Subcutaneous abdominal adipose tissue (tissue), 5 donors: ENCODE data around the gene SLC46A1.

Experiments
- H3K27ac ChIP-seq: one replicate; pipeline ENCODE4 v1.7.0; 2013; ENCODE audit warnings: low read depth, mild to moderate bottlenecking, inconsistent platforms, low read length, moderate library complexity
- H3K27me3 ChIP-seq, 5 donors: one replicate each; pipeline ENCODE4 v1.7.0; 2013; ENCODE audit warnings: low read length in 5 of 5, inconsistent platforms in 1 of 5; ENCODE audit not compliant: control insufficient read depth in 5 of 5, insufficient read depth in 4 of 5
- H3K36me3 ChIP-seq, 5 donors: one replicate each; pipeline ENCODE4 v1.7.0; 2013; ENCODE audit warnings: low read length in 5 of 5; ENCODE audit not compliant: control insufficient read depth in 5 of 5, insufficient read depth in 5 of 5
- H3K4me1 ChIP-seq, 5 donors: one replicate each; pipeline ENCODE4 v1.7.0; 2013; ENCODE audit warnings: low read length in 5 of 5, mild to moderate bottlenecking in 3 of 5, moderate library complexity in 1 of 5; ENCODE audit not compliant: control insufficient read depth in 5 of 5, insufficient read depth in 5 of 5
- H3K4me3 ChIP-seq, 5 donors: one replicate each; pipeline ENCODE4 v1.7.0; 2013; ENCODE audit warnings: low read length in 5 of 5, low read depth in 1 of 5
- H3K9ac ChIP-seq, 5 donors: one replicate each; pipeline ENCODE4 v1.7.0; 2013; ENCODE audit warnings: low read length in 5 of 5, mild to moderate bottlenecking in 4 of 5, moderate library complexity in 3 of 5
- H3K9me3 ChIP-seq, 5 donors: one replicate each; pipeline ENCODE4 v1.7.0; 2013; ENCODE audit warnings: low read length in 5 of 5; ENCODE audit not compliant: control insufficient read depth in 5 of 5
- donor health status: healthy.
- donor health status: healthy.
- donor health status: healthy.
- donor health status: healthy.
- donor health status: healthy.

SLC46A1 gene

DNA sequence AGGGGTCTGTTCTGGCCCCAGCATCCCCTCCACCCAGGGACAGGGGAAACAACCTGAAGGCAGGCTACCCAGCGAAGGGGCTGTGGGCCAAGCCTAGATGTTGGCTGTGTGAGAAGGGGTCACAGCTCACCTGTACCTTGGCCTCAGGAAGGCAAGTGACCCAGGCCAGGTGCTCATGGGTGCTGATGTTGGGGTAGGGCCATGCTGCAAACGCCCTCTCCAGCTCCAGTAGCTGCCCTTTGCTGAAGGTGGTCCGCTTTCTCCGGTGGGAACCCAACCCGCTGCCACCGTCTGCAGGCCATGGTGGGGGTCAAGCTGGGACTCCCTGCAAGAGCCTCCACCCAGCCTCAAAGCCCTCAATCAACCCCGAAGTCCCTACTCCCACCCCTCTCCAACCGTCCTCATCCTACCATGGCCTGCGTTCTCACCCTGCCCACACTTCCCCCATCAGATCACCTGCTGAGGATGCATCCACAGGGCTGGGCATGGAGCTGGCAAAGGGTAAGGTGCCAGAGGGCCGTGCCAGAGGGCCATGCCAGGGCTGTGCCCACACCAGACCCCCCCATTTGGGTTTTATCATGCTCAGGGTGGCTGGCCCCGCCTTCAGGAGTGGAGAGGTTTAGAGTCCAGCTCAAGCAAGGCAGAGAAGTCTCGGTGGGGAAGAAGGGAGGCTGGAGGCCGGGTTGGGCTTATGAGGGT, 41.2 kb downstream of the SLC46A1 start, which contains the start of gene SEBOX:
TSS of gene SEBOX (minus strand) at position 535 of the 699 bp plus-strand sequence. CDS start at position 487, 48 bp downstream.
- Histone ChIP-seq H3K27ac (no peak within 1 kb of the TSS), H3K9me3 (no peaks in the 10 kb centered on the region), H3K9ac (no peak within 1 kb of the TSS), H3K27me3 (no peaks in the 10 kb centered on the region), H3K4me3 (no peak within 1 kb of the TSS), H3K36me3 (peaks cover 14 to 72% (median 50%) of the 10 kb centered on the region in 5 donors), H3K4me1 (no peaks in the 10 kb centered on the region)

DNA sequence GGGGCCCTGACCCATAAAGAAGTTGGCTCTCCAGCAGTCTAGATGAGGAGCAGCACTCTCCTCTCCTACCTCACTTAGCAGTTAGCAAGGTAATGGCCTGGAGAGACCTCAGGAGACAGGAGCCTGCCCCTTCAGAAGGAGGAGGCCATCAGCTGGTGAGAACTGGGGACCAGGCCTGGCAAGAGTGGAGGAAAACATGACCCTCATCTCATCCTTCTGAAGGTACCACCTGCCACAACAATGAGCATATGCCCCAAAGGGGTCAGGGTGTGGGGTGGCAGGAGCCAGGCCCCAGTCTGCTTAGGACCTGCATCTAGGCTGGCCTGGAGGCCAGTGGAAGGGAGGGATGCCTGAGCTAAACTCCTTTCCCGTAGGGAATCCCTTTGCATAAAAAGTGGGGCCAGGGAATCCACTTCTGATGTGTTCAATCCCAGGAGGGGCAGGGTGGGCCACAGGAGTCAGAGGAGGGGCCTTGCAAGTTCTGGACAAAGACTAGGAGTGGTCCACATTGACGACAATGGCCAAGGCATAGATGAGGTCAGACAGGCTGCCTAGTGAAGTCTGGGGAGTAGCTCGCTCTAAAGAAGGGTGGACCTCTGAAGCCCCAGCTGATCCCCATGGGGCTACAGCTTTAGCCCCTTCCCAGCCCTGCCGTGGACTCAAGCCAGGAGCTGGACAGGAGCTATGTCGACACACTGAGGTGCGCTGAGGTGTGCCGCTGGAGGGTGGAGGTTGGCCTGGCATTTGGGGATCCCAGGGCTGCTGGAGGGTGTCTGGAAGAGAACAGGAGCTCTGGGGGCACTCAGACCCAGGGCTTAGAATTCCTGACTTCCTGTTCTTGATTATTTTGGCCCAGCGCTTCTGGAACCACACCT, 42.0 kb downstream of the SLC46A1 start:
- Histone ChIP-seq H3K4me1 (no peaks in the 10 kb centered on the region), H3K4me3 (no peak overlapping the region), H3K27me3 (no peaks in the 10 kb centered on the region), H3K27ac (no peak overlapping the region), H3K9ac (no peak overlapping the region), H3K36me3 (peaks cover 14 to 78% (median 56%) of the 10 kb centered on the region in 5 donors), H3K9me3 (no peaks in the 10 kb centered on the region)

GRCh38 chr17:28363186-28363585, 42.8 kb downstream of the SLC46A1 start:
- no peaks in the 10 kb centered on the region for H3K27me3 ChIP-seq
- H3K36me3 ChIP-seq, result peaks cover 14 to 78% (median 57%) of the 10 kb centered on the region in 5 donors
- peaks cover 0 to 6% (median 5%) of the 10 kb centered on the region in 5 donors for H3K4me1 ChIP-seq
- no peak overlapping the region for H3K9ac ChIP-seq
- no peak overlapping the region for H3K27ac ChIP-seq
- no peak overlapping the region for H3K4me3 ChIP-seq
- H3K9me3 ChIP-seq, result no peaks in the 10 kb centered on the region

GRCh38 chr17:28357901-28358197, 48.2 kb downstream of the SLC46A1 start:
- H3K9me3 ChIP-seq, result no peaks in the 10 kb centered on the region
- no peaks in the 10 kb centered on the region for H3K27me3 ChIP-seq
- H3K9ac ChIP-seq, result peak overlapping the region in 4 of 5 donors; percentile 88 to 99 (median 96)
- H3K4me3 ChIP-seq, result peak overlapping the region; percentile 91 to 94 (median 92)
- H3K27ac ChIP-seq, result peak overlapping the region; percentile 78
- peaks cover 24 to 57% (median 53%) of the 10 kb centered on the region in 5 donors for H3K36me3 ChIP-seq
- H3K4me1 ChIP-seq, result peaks cover 9 to 27% (median 24%) of the 10 kb centered on the region in 5 donors

DNA sequence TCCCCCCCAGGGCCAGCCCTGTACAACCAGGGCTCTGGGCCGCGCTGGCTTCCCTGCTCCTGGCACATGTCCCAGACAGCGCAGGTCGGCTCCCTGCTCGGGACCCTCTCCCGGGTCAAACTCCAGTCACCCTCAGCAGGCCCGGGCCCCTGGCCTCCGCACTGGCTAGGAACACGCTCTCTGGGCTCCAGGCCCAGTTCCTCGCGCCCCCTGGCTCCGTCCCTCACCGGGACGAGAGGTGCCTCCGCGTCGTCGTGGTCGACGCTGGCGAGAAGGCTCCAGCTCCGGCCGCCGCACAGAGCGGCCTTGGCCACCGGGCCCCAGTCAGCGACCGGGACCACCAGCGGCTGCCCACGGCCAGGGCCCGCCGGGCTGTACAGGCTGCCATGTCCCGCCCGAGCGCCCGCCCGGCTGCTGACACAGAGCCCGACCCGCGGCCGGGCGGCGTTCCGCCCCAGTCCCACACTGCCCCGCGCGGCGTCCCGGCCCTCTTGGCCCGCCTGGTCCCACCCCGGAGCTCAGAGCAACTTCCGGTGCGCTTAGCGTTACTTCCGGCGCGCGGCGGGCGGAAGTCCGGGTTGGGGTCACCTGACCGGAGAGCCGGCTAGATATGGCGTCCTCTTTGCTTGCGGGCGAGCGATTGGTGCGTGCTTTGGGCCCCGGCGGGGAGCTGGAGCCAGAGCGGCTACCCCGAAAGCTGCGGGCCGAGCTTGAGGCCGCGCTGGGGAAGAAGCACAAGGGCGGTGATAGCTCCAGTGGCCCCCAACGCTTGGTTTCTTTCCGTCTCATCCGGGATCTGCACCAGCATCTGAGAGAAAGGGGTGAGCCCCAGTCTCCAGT, 48.7 kb downstream of the SLC46A1 start, which contains the start of gene POLDIP2:
TSS of gene POLDIP2 (minus strand) at position 467 of the 840 bp plus-strand sequence. CDS start at position 388, 79 bp downstream.
- Histone ChIP-seq H3K4me3 (peak within 1 kb of the TSS; percentile 91 to 94 (median 92)), H3K27me3 (no peaks in the 10 kb centered on the region), H3K4me1 (peaks cover 9 to 27% (median 24%) of the 10 kb centered on the region in 5 donors), H3K9me3 (no peaks in the 10 kb centered on the region), H3K27ac (peak within 1 kb of the TSS; percentile 78), H3K36me3 (peaks cover 25 to 54% (median 52%) of the 10 kb centered on the region in 5 donors), H3K9ac (peak within 1 kb of the TSS; percentile 82 to 99 (median 99))

DNA sequence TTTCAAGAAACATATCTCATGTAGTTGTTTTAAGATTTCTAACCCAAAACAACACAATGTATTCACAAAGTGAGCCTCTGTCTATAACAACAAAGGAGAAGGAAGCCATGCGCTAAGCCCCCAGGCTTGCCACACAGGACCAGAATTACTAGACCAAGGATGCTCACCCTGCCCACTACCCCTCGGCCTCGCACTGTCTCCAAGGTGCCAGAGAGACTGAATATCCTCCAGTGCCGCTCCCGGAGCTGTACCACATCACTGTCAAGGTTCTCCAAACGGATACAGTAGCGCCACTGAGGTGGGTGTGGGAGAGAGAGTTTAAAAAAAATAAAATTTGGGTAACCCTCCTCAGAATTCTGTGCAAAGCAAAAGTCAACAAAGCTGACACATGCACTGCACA, 55.7 kb downstream of the SLC46A1 start:
- Histone ChIP-seq H3K36me3 (peaks cover 15 to 92% (median 89%) of the 10 kb centered on the region in 5 donors), H3K9ac (no peak overlapping the region), H3K4me1 (peaks cover 0 to 12% (median 2%) of the 10 kb centered on the region in 5 donors), H3K9me3 (no peaks in the 10 kb centered on the region), H3K27me3 (no peaks in the 10 kb centered on the region), H3K27ac (no peak overlapping the region), H3K4me3 (no peak overlapping the region)

DNA sequence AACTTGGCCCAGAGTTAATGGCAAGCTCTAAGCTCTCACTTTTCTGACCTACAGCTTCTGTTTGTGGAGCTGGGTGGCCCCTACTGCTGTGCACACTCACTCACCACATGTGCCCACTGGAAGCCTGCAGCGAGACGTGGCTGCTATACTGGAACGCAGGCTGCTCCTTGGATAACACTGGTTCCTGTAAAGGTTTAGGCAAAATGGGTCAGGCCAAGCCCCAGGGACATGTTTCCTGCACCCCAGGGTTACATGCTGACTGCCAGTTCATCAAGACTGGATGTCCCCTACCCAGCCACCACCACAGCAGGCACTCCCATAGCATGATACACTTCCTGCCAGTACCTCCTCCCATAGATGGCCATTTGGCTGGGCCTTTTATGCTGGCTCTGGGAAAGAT, 57.0 kb downstream of the SLC46A1 start:
- Histone ChIP-seq H3K27me3 (no peaks in the 10 kb centered on the region), H3K36me3 (peaks cover 9 to 96% (median 91%) of the 10 kb centered on the region in 5 donors), H3K4me1 (peaks cover 0 to 22% (median 7%) of the 10 kb centered on the region in 5 donors), H3K9ac (no peak overlapping the region), H3K9me3 (no peaks in the 10 kb centered on the region), H3K27ac (no peak overlapping the region), H3K4me3 (no peak overlapping the region)

DNA sequence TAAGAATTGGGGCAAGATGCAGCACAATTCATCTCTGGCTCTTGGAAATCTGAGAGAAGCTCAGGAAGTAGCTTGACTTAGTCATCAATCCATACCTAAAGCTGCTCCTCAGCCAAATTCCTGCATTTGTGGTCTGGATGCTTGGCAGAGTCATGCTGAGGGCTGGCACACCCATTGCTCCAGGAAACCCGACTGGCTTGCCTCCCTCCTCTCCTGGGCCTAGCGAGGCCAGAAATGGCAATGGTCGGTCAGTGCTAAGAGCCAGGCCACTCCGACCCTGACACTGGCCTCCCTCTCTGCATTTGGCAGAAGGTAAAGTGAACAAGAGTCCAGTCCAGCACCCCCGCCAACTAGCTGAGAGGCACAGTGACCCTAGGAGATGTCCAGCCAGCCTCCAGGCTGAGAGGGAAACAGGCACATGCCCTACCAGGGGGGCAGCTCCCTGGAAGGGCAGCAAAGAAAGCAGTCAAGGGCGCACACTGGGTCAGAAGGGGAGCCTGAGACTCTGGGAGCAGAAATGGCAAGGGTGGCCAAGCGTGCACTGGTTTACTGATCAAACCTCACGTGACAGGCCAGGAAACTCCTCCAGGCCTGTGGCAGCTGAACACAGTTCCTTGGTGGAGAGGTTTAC, 58.6 kb downstream of the SLC46A1 start:
- Histone ChIP-seq H3K4me1 (peaks cover 0 to 27% (median 7%) of the 10 kb centered on the region in 5 donors), H3K27me3 (no peaks in the 10 kb centered on the region), H3K9me3 (no peaks in the 10 kb centered on the region), H3K36me3 (peaks cover 3 to 98% (median 92%) of the 10 kb centered on the region in 5 donors), H3K27ac (peak overlapping the region; percentile 6), H3K4me3 (no peak overlapping the region), H3K9ac (no peak overlapping the region)

- Histone ChIP-seq H3K9ac (no peak overlapping the region), H3K36me3 (peaks cover 1 to 99% (median 94%) of the 10 kb centered on the region in 5 donors), H3K4me3 (no peak overlapping the region), H3K27ac (no peak overlapping the region), H3K9me3 (no peaks in the 10 kb centered on the region), H3K4me1 (peaks cover 0 to 27% (median 7%) of the 10 kb centered on the region in 5 donors), H3K27me3 (no peaks in the 10 kb centered on the region)
These were observed 59.2 kb downstream of the SLC46A1 start for GRCh38 chr17:28346746-28347246.
